Liver (tissue), 9 donors: ENCODE measurements around the gene YY1. TPM values are rescaled to one million over a fixed set of nuclear protein-coding genes. Genes with fewer than 3 reads are reported as not detected.

ENCODE experiments used
- DNase-seq: peaks from one replicate; pipeline ENCODE4 v3.0.0-alpha.2; 2017; ENCODE audit warnings: low spot score
- H3K27ac ChIP-seq, 2 donors: one replicate each; pipeline ENCODE4 v1.7.0; 2013; ENCODE audit warnings: inconsistent platforms in 2 of 2, low read length in 2 of 2, control low read depth in 1 of 2, low read depth in 1 of 2, mild to moderate bottlenecking in 1 of 2
- H3K27me3 ChIP-seq, 4 donors: one replicate each; pipeline versions ENCODE4 v1.6.1 to v1.7.0; 2013; ENCODE audit warnings: low read length in 3 of 4, inconsistent platforms in 1 of 4, mild to moderate bottlenecking in 1 of 4, moderate library complexity in 1 of 4; ENCODE audit not compliant: control insufficient read depth in 4 of 4, insufficient read depth in 4 of 4
- H3K36me3 ChIP-seq, 4 donors: one replicate each; pipeline versions ENCODE4 v1.6.1 to v1.7.0; 2013; ENCODE audit warnings: low read length in 3 of 4, mild to moderate bottlenecking in 3 of 4, low read depth in 1 of 4, moderate library complexity in 1 of 4; ENCODE audit not compliant: control insufficient read depth in 4 of 4, insufficient read depth in 3 of 4
- H3K4me1 ChIP-seq, 4 donors: one replicate each; pipeline versions ENCODE4 v1.6.1 to v1.7.0; 2013; ENCODE audit warnings: low read length in 3 of 4, mild to moderate bottlenecking in 3 of 4, moderate library complexity in 1 of 4; ENCODE audit not compliant: control insufficient read depth in 4 of 4, insufficient read depth in 4 of 4
- H3K4me3 ChIP-seq, 3 donors: one replicate each; pipeline versions ENCODE4 v1.6.1 to v1.7.0; 2013; ENCODE audit warnings: low read length in 3 of 3, control low read depth in 1 of 3, low read depth in 1 of 3, mild to moderate bottlenecking in 1 of 3
- H3K9ac ChIP-seq, 2 donors: one replicate each; pipeline ENCODE4 v1.7.0; 2013; ENCODE audit warnings: low read length in 2 of 2, mild to moderate bottlenecking in 2 of 2, moderate library complexity in 2 of 2, control low read depth in 1 of 2, low read depth in 1 of 2
- H3K9me3 ChIP-seq, 4 donors: one replicate each; pipeline versions ENCODE4 v1.6.1 to v1.7.0; 2013; ENCODE audit warnings: low read length in 3 of 4; ENCODE audit not compliant: control insufficient read depth in 4 of 4
- ATF3 ChIP-seq: IDR thresholded peaks from 2 replicates; pipeline ENCODE4 v1.6.1; 2016; ENCODE audit warnings: antibody characterized with exemption
- CTCF ChIP-seq: fragments of 150-350 bp; IDR thresholded peaks from 2 replicates; pipeline ENCODE4 v1.5.1; 2017; ENCODE audit warnings: improper control_type of control experiment, low read depth, low read length; ENCODE audit not compliant: missing input control
- EGR1 ChIP-seq, 2 donors: IDR thresholded peaks; 2 replicates each; pipeline ENCODE4 v1.6.1; 2016 to 2018; ENCODE audit warnings: antibody characterized with exemption in 2 of 2, low read depth in 2 of 2
- FOXA1 ChIP-seq: IDR thresholded peaks from 2 replicates; pipeline ENCODE4 v1.6.1; 2016; ENCODE audit warnings: antibody characterized with exemption
- FOXA2 ChIP-seq: IDR thresholded peaks from 2 replicates; pipeline ENCODE4 v1.6.1; 2016; ENCODE audit warnings: antibody characterized with exemption
- GABPA ChIP-seq, 2 donors: IDR thresholded peaks in 1 of 2; conservative IDR thresholded peaks in 1 of 2; 2 replicates each; pipeline ENCODE4 v1.6.1; 2016; ENCODE audit warnings: antibody characterized with exemption in 2 of 2, mild to moderate bottlenecking in 1 of 2, moderate library complexity in 1 of 2
- HNF4G ChIP-seq: IDR thresholded peaks from 2 replicates; pipeline ENCODE4 v1.6.1; 2016; ENCODE audit warnings: antibody characterized with exemption
- JUND ChIP-seq, 2 donors: IDR thresholded peaks; 2 replicates each; pipeline ENCODE4 v1.6.1; 2016; ENCODE audit warnings: antibody characterized with exemption in 2 of 2
- MAX ChIP-seq: IDR thresholded peaks from 2 replicates; pipeline ENCODE4 v1.6.1; 2016; ENCODE audit warnings: antibody characterized with exemption
- NR2F2 ChIP-seq: IDR thresholded peaks from 2 replicates; pipeline ENCODE4 v1.6.1; 2016; ENCODE audit warnings: antibody characterized with exemption
- RAD21 ChIP-seq, 2 donors: IDR thresholded peaks; 2 replicates each; pipeline ENCODE4 v1.6.1; 2016; ENCODE audit warnings: antibody characterized with exemption in 2 of 2, mild to moderate bottlenecking in 2 of 2
- REST ChIP-seq: IDR thresholded peaks from 2 replicates; pipeline ENCODE4 v1.6.1; 2016; ENCODE audit warnings: antibody characterized with exemption, mild to moderate bottlenecking
- RXRA ChIP-seq, 2 donors: IDR thresholded peaks; 2 replicates each; pipeline ENCODE4 v1.6.1; 2017 to 2018; ENCODE audit warnings: antibody characterized with exemption in 2 of 2, mild to moderate bottlenecking in 1 of 2
- SP1 ChIP-seq: IDR thresholded peaks from 2 replicates; pipeline ENCODE4 v1.6.1; 2018; ENCODE audit warnings: antibody characterized with exemption, mild to moderate bottlenecking
- TAF1 ChIP-seq: conservative IDR thresholded peaks from 2 replicates; pipeline ENCODE4 v1.6.1; 2016; ENCODE audit warnings: antibody characterized with exemption, mild to moderate bottlenecking
- YY1 ChIP-seq: IDR thresholded peaks from 2 replicates; pipeline ENCODE4 v1.6.1; 2016; ENCODE audit warnings: antibody characterized with exemption, mild to moderate bottlenecking
- ZBTB33 ChIP-seq: IDR thresholded peaks from 2 replicates; pipeline ENCODE4 v1.6.1; 2016; ENCODE audit warnings: antibody characterized with exemption
- WGBS: extraction: QIAGEN DNeasy Blood & Tissue Kit; methylation state at CpG from one replicate; pipeline ENCODE4 v1.1.7; 2013; 5-methylcytosine and 5-hydroxymethylcytosine counted together
- polyA plus RNA-seq, 2 donors: library from polyadenylated mRNA; stranded (reverse) in 1 of 2; unstranded in 1 of 2; fragments of 200-250 nt in 1 of 2; fragments of >200 nt in 1 of 2; fragmentation: Nextera tagmentation in 1 of 2; extraction: Ambion mirVana in 1 of 2; gene quantifications; one replicate each; pipeline versions ENCODE4 v1.2.1 to v1.2.3, GENCODE V29; 2013 to 2015
- total RNA-seq, 2 donors: library from RNA; depleted of rRNA; stranded (reverse); fragments of >200 nt; gene quantifications; one replicate each; pipeline ENCODE4 v1.2.3, GENCODE V29; 2014
- donor health status: healthy.
- donor health status: healthy.
- donor health status: healthy.
- donor health status: healthy.
- donor health status: healthy.

Gene YY1
- total and polyA plus RNA-seq, 4 donors: 15.8 to 37.4 (median 28.8) TPM

- H3K4me3 ChIP-seq: no peak overlapping the region
- H3K4me1 ChIP-seq: peaks cover 5 to 12% (median 6%) of the 10 kb centered on the region in 4 donors
- DNase-seq: no peak
- TF ChIP-seq EGR1 (IDR thresholded peaks at IDR 0.05; ENCODE audit: low read depth in 2 of 2) (no peak), FOXA1 (no peak), REST (no peak), SP1 (no peak), FOXA2 (no peak), RAD21 (IDR thresholded peaks at IDR 0.05) (no peak), RXRA (IDR thresholded peaks at IDR 0.05) (no peak)
- WGBS: 76% methylated on average over 4 of the region's 4 CpGs
- no peaks in the 10 kb centered on the region for H3K27me3 ChIP-seq
- no peak overlapping the region for H3K9ac ChIP-seq
- H3K27ac ChIP-seq: no peak overlapping the region
- H3K9me3 ChIP-seq: no peaks in the 10 kb centered on the region
- H3K36me3 ChIP-seq: no peaks in the 10 kb centered on the region
Observed at GRCh38 chr14:100202712-100203111, 36.2 kb upstream of the YY1 start.

- H3K27me3 ChIP-seq: no peaks in the 10 kb centered on the region
- no peak overlapping the region for H3K4me3 ChIP-seq
- 95% methylated on average over 4 of the region's 4 CpGs for WGBS
- H3K4me1 ChIP-seq: peaks cover 5 to 12% (median 6%) of the 10 kb centered on the region in 4 donors
- DNase-seq: no peak
- no peaks in the 10 kb centered on the region for H3K9me3 ChIP-seq
- H3K27ac ChIP-seq: no peak overlapping the region
- H3K9ac ChIP-seq: no peak overlapping the region
- no peak for TF ChIP-seq SP1
- H3K36me3 ChIP-seq: no peaks in the 10 kb centered on the region
Observed at GRCh38 chr14:100203146-100203545, 35.8 kb upstream of the YY1 start.

GRCh38 chr14:100203962-100204834, 34.7 kb upstream of the YY1 start:
- Histone ChIP-seq H3K27me3 (no peaks in the 10 kb centered on the region), H3K27ac (peak overlapping the region in 1 of 2 donors; percentile 4), H3K4me3 (no peak overlapping the region), H3K9me3 (no peaks in the 10 kb centered on the region), H3K4me1 (peaks cover 5 to 12% (median 6%) of the 10 kb centered on the region in 4 donors), H3K9ac (no peak overlapping the region), H3K36me3 (no peaks in the 10 kb centered on the region)
- WGBS: 42% methylated on average over 4 of the region's 4 CpGs
- DNase-seq: no peak
- TF ChIP-seq ATF3 (no peak), YY1 (peak; percentile 82), NR2F2 (peak; percentile 84), MAX (peak; percentile 65), TAF1 (peak; percentile 76), FOXA2 (peak; percentile 99), ZBTB33 (peak; percentile 87), RAD21 (IDR thresholded peaks at IDR 0.05) (peak in 1 of 2 donors; percentile 48), EGR1 (IDR thresholded peaks at IDR 0.05; ENCODE audit: low read depth in 2 of 2) (peak; percentile 57 to 88), HNF4G (peak; percentile 56), SP1 (peak; percentile 94), GABPA (IDR thresholded peaks at IDR 0.05 in 1 of 2, conservative IDR thresholded peaks at IDR 0.05 in 1 of 2) (peak in 1 of 2 donors; percentile 28), CTCF (no peak), JUND (IDR thresholded peaks at IDR 0.05) (peak; percentile 83 to 86), RXRA (IDR thresholded peaks at IDR 0.05) (peak; percentile 99 to 100)
